Measurements from ENCODE around the gene MYOM1.
"Not testable (repeated sequence)": the region's sequence is repeated elsewhere in the genome, so short reads cannot be mapped to it uniquely, and the experiment has no call there.

MYOM1 gene

GRCh38 chr18:3053081-3053480 is 166.7 kb downstream of the MYOM1 start:
- no peak for DNase-seq

GRCh38 chr18:3052411-3052758 is 167.4 kb downstream of the MYOM1 start:
- no peak for DNase-seq

- DNase-seq: no peak
Measured at GRCh38 chr18:3051718-3052410, 167.9 kb downstream of the MYOM1 start.

GRCh38 chr18:3049897-3050454 is 169.8 kb downstream of the MYOM1 start:
- DNase-seq: not testable (repeated sequence)

GRCh38 chr18:3048820-3049349 is 170.9 kb downstream of the MYOM1 start:
- no peak for DNase-seq

- DNase-seq: no peak
Measured at GRCh38 chr18:3048121-3048520, 171.6 kb downstream of the MYOM1 start.

- peak; percentile 24 for DNase-seq
Measured at GRCh38 chr18:3046216-3046808, 173.5 kb downstream of the MYOM1 start.

- no peak for DNase-seq
Measured at GRCh38 chr18:3044931-3045698, 174.7 kb downstream of the MYOM1 start.

- DNase-seq: no peak
Measured at GRCh38 chr18:3042379-3042778, 177.4 kb downstream of the MYOM1 start.

GRCh38 chr18:3041843-3042242 is 177.9 kb downstream of the MYOM1 start:
- no peak for DNase-seq

- DNase-seq: no peak
Measured at GRCh38 chr18:3040881-3041280, 178.9 kb downstream of the MYOM1 start.

GRCh38 chr18:3040173-3040572 is 179.6 kb downstream of the MYOM1 start:
- no peak for DNase-seq

- DNase-seq: no peak
Measured at GRCh38 chr18:3037423-3037915, 182.3 kb downstream of the MYOM1 start.

GRCh38 chr18:3036108-3036507 is 183.7 kb downstream of the MYOM1 start:
- no peak for DNase-seq

GRCh38 chr18:3035635-3036034 is 184.1 kb downstream of the MYOM1 start:
- no peak for DNase-seq

- no peak for DNase-seq
Measured at GRCh38 chr18:3032721-3033120, 187.0 kb downstream of the MYOM1 start.

GRCh38 chr18:3029215-3029952 is 190.4 kb downstream of the MYOM1 start:
- DNase-seq: no peak

- DNase-seq: not testable (repeated sequence)
Measured at GRCh38 chr18:3028115-3028514, 191.7 kb downstream of the MYOM1 start.

GRCh38 chr18:3027370-3027891 is 192.3 kb downstream of the MYOM1 start:
- DNase-seq: no peak

GRCh38 chr18:3025544-3025943 is 194.2 kb downstream of the MYOM1 start:
- DNase-seq: no peak

GRCh38 chr18:3023603-3024002 is 196.2 kb downstream of the MYOM1 start:
- not testable (repeated sequence) for DNase-seq

Measured in stimulated activated CD4-positive, alpha-beta T cell treated with anti-CD3 and anti-CD28 coated beads, Interleukin-15, amount 100 ng/mL, for 24 hours (primary cell).